ENCODE data around the gene RIMBP2.

Gene RIMBP2

DNA sequence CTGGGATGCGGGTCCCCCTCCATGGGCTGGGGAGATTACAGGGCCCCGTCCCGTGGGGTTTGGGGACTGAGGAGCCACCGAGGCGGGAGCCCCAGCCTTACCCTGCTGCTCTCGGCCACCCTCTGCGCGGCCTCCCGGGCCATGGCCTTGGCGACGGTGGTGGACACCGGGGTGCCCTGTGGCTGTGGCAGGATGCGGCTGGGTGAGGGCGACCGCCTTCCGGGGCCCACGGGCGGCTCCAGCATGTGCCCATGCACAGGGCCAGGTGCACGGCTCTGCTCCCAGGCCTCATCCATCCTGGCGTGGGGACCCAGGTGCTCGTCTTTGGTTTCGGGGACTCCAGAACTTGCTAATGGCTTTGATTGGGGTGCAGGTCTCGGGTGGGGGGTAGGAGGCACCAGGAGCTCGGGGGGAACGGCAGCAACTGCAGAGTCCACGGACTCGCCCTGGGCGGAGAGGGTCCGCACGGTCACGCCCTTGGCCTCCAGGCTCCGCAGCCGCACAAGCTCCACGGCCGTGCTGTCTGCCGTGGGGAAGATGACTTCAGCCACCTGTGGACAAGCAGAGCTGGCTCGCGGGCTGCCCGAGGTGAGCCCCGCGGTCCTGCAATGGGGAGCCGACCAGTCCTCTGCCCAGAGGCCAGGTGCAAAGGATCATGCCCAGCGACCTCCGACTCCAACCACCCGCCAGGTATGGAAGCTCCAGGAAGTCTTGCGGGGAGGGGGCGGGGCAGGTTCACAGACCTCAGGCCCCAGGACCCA lies 279.2 kb downstream of the RIMBP2 start:
- H3K9me3 ChIP-seq (ENCODE audit: control insufficient read depth in 2 of 2, low read length in 2 of 2) = no peaks in the 10 kb centered on the region
- no peaks in the 10 kb centered on the region for H3K4me1 ChIP-seq (ENCODE audit: control insufficient read depth in 2 of 2, insufficient read depth in 2 of 2, low read length in 2 of 2)
- no peak overlapping the region for H3K9ac ChIP-seq (ENCODE audit: low read depth in 1 of 2, low read length in 2 of 2)
- H3K36me3 ChIP-seq (ENCODE audit: control insufficient read depth in 2 of 2, insufficient read depth in 2 of 2, low read length in 2 of 2) = no peaks in the 10 kb centered on the region
- H3K27ac ChIP-seq (ENCODE audit: low read depth in 2 of 2, low read length in 2 of 2) = no peak overlapping the region
- no peak overlapping the region for H3K4me3 ChIP-seq (ENCODE audit: low read length in 2 of 2)
- H3K27me3 ChIP-seq (ENCODE audit: control insufficient read depth in 2 of 2, insufficient read depth in 2 of 2, low read length in 2 of 2) = no peaks in the 10 kb centered on the region

DNA sequence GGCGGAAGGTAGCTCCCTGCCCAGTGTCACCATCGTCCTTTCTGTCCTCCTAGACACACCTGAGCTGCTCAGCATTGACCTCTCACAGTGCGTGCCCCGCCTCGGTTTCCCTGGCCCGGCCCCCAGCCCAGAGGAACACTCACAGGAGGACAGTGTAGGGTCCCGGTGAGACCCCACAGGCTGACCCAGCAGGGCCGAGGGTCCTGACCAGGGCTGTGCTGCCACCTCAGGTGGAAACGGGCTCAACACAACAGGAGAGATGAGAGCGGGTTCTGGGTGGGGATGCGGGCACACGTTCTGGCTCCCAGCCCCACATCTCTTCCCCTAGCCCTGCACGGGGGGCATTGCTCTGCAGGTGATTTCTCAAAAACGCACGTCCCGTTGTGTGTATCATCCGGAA lies 280.3 kb downstream of the RIMBP2 start:
- no peaks in the 10 kb centered on the region for H3K9me3 ChIP-seq (ENCODE audit: control insufficient read depth in 2 of 2, low read length in 2 of 2)
- no peak overlapping the region for H3K27ac ChIP-seq (ENCODE audit: low read depth in 2 of 2, low read length in 2 of 2)
- H3K27me3 ChIP-seq (ENCODE audit: control insufficient read depth in 2 of 2, insufficient read depth in 2 of 2, low read length in 2 of 2) = no peaks in the 10 kb centered on the region
- no peak overlapping the region for H3K9ac ChIP-seq (ENCODE audit: low read depth in 1 of 2, low read length in 2 of 2)
- no peaks in the 10 kb centered on the region for H3K36me3 ChIP-seq (ENCODE audit: control insufficient read depth in 2 of 2, insufficient read depth in 2 of 2, low read length in 2 of 2)
- no peaks in the 10 kb centered on the region for H3K4me1 ChIP-seq (ENCODE audit: control insufficient read depth in 2 of 2, insufficient read depth in 2 of 2, low read length in 2 of 2)
- H3K4me3 ChIP-seq (ENCODE audit: low read length in 2 of 2) = no peak overlapping the region

DNA sequence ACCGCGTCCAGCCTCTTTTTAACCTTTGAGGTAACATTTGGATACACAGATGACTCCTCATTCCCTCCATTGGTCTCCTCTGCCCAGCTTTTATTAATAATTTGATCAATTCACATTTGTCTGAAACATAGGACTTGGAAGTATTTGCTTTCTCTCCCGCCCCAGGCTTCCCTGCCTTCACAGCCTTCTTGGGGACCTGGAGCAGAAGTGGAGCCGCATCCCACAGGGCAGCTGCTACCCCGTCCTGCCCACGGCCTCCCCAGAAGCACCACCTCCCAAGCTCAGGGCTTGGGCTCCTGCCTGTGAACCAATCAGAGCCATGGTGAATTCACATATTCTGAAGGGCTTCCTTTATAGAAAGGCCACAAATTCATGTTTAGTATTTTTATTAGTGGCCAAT lies 280.8 kb downstream of the RIMBP2 start:
- Histone ChIP-seq H3K4me3 (ENCODE audit: low read length in 2 of 2) (no peak overlapping the region), H3K27me3 (ENCODE audit: control insufficient read depth in 2 of 2, insufficient read depth in 2 of 2, low read length in 2 of 2) (no peaks in the 10 kb centered on the region), H3K27ac (ENCODE audit: low read depth in 2 of 2, low read length in 2 of 2) (no peak overlapping the region), H3K9ac (ENCODE audit: low read depth in 1 of 2, low read length in 2 of 2) (no peak overlapping the region), H3K36me3 (ENCODE audit: control insufficient read depth in 2 of 2, insufficient read depth in 2 of 2, low read length in 2 of 2) (no peaks in the 10 kb centered on the region), H3K9me3 (ENCODE audit: control insufficient read depth in 2 of 2, low read length in 2 of 2) (no peaks in the 10 kb centered on the region), H3K4me1 (ENCODE audit: control insufficient read depth in 2 of 2, insufficient read depth in 2 of 2, low read length in 2 of 2) (no peaks in the 10 kb centered on the region)

DNA sequence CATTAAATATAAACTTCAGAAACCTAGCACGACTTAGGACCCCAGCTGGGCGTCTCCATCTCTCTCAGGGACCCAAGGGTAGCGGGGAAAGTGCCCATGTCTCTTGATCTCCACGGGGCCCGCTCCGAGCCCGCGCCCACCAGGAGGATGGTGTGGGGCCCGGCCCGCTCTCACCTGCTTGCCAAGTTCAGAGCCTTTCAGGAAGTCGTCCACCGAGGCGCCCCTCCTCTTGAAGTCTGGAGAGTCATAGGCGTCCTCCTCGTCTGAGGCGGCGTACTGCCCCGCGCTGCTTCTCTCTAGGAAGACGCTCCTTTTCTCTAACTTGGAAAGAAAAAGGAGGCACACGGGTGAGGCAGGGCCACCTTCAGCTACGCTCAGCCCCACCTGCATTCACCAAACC lies 281.5 kb downstream of the RIMBP2 start:
- Histone ChIP-seq H3K36me3 (ENCODE audit: control insufficient read depth in 2 of 2, insufficient read depth in 2 of 2, low read length in 2 of 2) (no peaks in the 10 kb centered on the region), H3K9ac (ENCODE audit: low read depth in 1 of 2, low read length in 2 of 2) (no peak overlapping the region), H3K4me3 (ENCODE audit: low read length in 2 of 2) (no peak overlapping the region), H3K9me3 (ENCODE audit: control insufficient read depth in 2 of 2, low read length in 2 of 2) (no peaks in the 10 kb centered on the region), H3K27ac (ENCODE audit: low read depth in 2 of 2, low read length in 2 of 2) (no peak overlapping the region), H3K27me3 (ENCODE audit: control insufficient read depth in 2 of 2, insufficient read depth in 2 of 2, low read length in 2 of 2) (no peaks in the 10 kb centered on the region), H3K4me1 (ENCODE audit: control insufficient read depth in 2 of 2, insufficient read depth in 2 of 2, low read length in 2 of 2) (no peaks in the 10 kb centered on the region)

DNA sequence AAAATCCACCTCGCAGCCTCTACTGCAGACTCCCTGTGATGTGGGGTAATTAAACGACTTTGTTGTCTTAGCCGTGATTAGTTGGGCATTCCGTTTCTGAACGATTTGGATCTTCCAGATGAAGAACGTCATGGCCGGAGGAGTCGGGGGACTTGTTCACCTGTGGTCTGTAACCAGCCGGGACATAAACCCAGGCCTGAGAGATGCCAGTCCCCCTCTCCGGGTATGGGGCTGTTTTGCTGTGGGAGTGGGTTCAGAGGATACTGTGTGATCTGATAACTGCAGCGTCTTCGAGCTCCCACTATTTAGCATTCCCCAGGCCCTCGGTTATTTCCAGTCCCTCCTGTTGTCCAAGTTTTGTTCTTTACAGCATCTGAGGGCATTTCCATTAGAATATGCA lies 282.3 kb downstream of the RIMBP2 start:
- Histone ChIP-seq H3K4me3 (ENCODE audit: low read length in 2 of 2) (no peak overlapping the region), H3K27me3 (ENCODE audit: control insufficient read depth in 2 of 2, insufficient read depth in 2 of 2, low read length in 2 of 2) (no peaks in the 10 kb centered on the region), H3K9me3 (ENCODE audit: control insufficient read depth in 2 of 2, low read length in 2 of 2) (no peaks in the 10 kb centered on the region), H3K36me3 (ENCODE audit: control insufficient read depth in 2 of 2, insufficient read depth in 2 of 2, low read length in 2 of 2) (no peaks in the 10 kb centered on the region), H3K4me1 (ENCODE audit: control insufficient read depth in 2 of 2, insufficient read depth in 2 of 2, low read length in 2 of 2) (no peaks in the 10 kb centered on the region), H3K9ac (ENCODE audit: low read depth in 1 of 2, low read length in 2 of 2) (no peak overlapping the region), H3K27ac (ENCODE audit: low read depth in 2 of 2, low read length in 2 of 2) (no peak overlapping the region)

DNA sequence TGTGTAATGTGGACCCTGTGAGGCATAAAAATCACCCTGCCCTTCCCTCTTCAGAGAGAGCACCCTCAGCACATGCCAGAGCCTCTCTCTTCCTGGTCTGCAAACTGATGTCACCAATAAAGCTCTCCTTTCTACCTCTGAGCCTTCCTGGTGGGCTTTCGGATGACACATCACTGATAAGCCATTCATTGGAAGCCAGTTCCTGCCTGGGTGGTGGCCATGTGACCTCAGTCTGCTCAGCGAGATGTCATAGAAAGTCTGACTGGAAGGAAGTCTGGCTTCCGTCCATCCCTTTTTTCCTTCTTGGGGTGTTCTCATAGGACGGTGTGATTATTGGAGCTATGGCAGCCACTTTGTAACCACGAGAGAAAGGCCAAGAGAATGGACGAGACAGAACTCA lies 282.7 kb downstream of the RIMBP2 start:
- H3K27ac ChIP-seq (ENCODE audit: low read depth in 2 of 2, low read length in 2 of 2) = no peak overlapping the region
- H3K4me1 ChIP-seq (ENCODE audit: control insufficient read depth in 2 of 2, insufficient read depth in 2 of 2, low read length in 2 of 2) = no peaks in the 10 kb centered on the region
- H3K36me3 ChIP-seq (ENCODE audit: control insufficient read depth in 2 of 2, insufficient read depth in 2 of 2, low read length in 2 of 2) = no peaks in the 10 kb centered on the region
- H3K9me3 ChIP-seq (ENCODE audit: control insufficient read depth in 2 of 2, low read length in 2 of 2) = no peaks in the 10 kb centered on the region
- H3K9ac ChIP-seq (ENCODE audit: low read depth in 1 of 2, low read length in 2 of 2) = no peak overlapping the region
- no peak overlapping the region for H3K4me3 ChIP-seq (ENCODE audit: low read length in 2 of 2)
- no peaks in the 10 kb centered on the region for H3K27me3 ChIP-seq (ENCODE audit: control insufficient read depth in 2 of 2, insufficient read depth in 2 of 2, low read length in 2 of 2)

DNA sequence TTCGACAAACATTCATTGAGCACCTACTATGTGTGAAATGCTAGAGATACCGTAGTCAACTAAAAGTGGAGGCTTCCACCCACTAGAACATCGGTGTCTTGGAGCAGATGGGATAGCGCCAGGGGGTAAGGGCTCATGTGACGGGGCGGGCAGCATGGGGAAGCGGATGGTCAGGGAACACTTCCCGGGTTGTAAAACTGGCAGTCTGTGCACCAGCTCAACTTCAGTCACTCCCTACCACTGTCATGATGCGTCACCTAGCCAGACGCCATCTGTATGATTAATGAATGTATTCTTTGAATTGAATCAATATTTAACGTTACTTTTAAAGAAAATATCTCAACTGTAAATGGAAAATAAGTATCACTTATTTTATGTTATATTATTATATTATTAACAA lies 284.9 kb downstream of the RIMBP2 start:
- no peaks in the 10 kb centered on the region for H3K36me3 ChIP-seq (ENCODE audit: control insufficient read depth in 2 of 2, insufficient read depth in 2 of 2, low read length in 2 of 2)
- no peaks in the 10 kb centered on the region for H3K4me1 ChIP-seq (ENCODE audit: control insufficient read depth in 2 of 2, insufficient read depth in 2 of 2, low read length in 2 of 2)
- H3K4me3 ChIP-seq (ENCODE audit: low read length in 2 of 2) = no peak overlapping the region
- H3K27ac ChIP-seq (ENCODE audit: low read depth in 2 of 2, low read length in 2 of 2) = no peak overlapping the region
- no peaks in the 10 kb centered on the region for H3K27me3 ChIP-seq (ENCODE audit: control insufficient read depth in 2 of 2, insufficient read depth in 2 of 2, low read length in 2 of 2)
- no peaks in the 10 kb centered on the region for H3K9me3 ChIP-seq (ENCODE audit: control insufficient read depth in 2 of 2, low read length in 2 of 2)
- no peak overlapping the region for H3K9ac ChIP-seq (ENCODE audit: low read depth in 1 of 2, low read length in 2 of 2)

DNA sequence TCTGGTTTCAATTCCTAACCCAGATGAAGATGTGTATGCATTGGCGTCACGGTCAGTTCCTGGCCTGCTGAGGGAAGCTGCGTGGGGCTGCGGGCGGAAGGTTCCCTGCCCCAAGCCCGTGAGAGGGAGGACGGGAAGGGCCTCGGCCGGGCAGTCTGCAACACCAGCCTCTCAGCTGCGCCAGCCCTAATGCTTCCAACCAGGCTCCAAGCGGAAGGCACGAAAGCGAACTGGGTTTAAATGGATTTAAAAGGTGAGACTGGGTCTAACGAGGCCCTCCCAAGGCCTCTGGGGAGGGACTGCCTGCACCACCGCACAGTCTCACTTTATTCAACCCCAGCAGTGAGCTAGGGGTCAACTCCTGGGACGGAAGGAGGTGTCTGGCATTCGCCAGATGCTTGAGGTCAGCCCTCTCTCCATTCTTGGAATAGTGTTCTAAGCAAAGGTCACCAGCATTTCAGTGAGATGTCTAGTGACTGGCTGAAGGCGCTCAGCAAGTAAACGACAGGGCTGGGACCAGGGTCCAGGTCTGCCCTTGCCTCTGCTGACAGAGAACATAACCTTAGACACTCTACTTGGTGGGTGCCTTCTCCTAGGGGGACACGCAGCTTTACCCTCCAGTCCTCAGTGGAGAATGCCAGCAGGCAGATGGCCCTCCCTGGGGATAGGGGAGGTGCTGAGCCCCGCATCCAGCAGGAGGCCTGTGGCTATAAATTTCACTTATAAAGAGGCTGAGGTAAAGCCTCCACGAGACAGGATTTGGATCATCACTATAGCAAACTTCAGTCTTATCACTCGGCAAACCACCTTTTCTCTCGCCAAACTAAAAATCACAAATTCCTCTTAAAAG lies 286.2 kb downstream of the RIMBP2 start:
- Histone ChIP-seq H3K9ac (ENCODE audit: low read depth in 1 of 2, low read length in 2 of 2) (no peak overlapping the region), H3K36me3 (ENCODE audit: control insufficient read depth in 2 of 2, insufficient read depth in 2 of 2, low read length in 2 of 2) (no peaks in the 10 kb centered on the region), H3K4me1 (ENCODE audit: control insufficient read depth in 2 of 2, insufficient read depth in 2 of 2, low read length in 2 of 2) (no peaks in the 10 kb centered on the region), H3K4me3 (ENCODE audit: low read length in 2 of 2) (no peak overlapping the region), H3K27me3 (ENCODE audit: control insufficient read depth in 2 of 2, insufficient read depth in 2 of 2, low read length in 2 of 2) (no peaks in the 10 kb centered on the region), H3K9me3 (ENCODE audit: control insufficient read depth in 2 of 2, low read length in 2 of 2) (no peaks in the 10 kb centered on the region), H3K27ac (ENCODE audit: low read depth in 2 of 2, low read length in 2 of 2) (no peak overlapping the region)

DNA sequence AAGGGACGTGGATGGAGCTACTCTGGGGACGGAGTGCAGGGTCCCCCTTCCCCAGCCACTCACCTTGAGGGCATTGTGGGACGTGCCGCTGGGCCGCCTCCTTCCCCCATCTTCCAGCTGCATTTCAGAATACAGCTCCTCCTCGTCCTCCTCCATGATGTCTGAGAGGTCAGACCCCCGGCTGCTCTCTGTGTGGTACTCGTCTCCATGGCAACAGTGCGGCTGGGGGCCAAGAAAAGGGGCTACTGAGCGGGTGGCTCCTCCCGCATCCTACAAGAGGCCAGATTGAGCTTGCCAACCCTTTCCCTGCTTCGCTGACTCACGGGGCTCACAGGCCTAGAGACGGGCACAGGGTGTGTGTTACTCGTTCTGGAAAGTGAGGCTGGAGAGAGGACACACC lies 288.0 kb downstream of the RIMBP2 start:
- Histone ChIP-seq H3K4me3 (ENCODE audit: low read length in 2 of 2) (no peak overlapping the region), H3K9me3 (ENCODE audit: control insufficient read depth in 2 of 2, low read length in 2 of 2) (no peaks in the 10 kb centered on the region), H3K36me3 (ENCODE audit: control insufficient read depth in 2 of 2, insufficient read depth in 2 of 2, low read length in 2 of 2) (no peaks in the 10 kb centered on the region), H3K4me1 (ENCODE audit: control insufficient read depth in 2 of 2, insufficient read depth in 2 of 2, low read length in 2 of 2) (no peaks in the 10 kb centered on the region), H3K27me3 (ENCODE audit: control insufficient read depth in 2 of 2, insufficient read depth in 2 of 2, low read length in 2 of 2) (no peaks in the 10 kb centered on the region), H3K27ac (ENCODE audit: low read depth in 2 of 2, low read length in 2 of 2) (no peak overlapping the region), H3K9ac (ENCODE audit: low read depth in 1 of 2, low read length in 2 of 2) (no peak overlapping the region)

DNA sequence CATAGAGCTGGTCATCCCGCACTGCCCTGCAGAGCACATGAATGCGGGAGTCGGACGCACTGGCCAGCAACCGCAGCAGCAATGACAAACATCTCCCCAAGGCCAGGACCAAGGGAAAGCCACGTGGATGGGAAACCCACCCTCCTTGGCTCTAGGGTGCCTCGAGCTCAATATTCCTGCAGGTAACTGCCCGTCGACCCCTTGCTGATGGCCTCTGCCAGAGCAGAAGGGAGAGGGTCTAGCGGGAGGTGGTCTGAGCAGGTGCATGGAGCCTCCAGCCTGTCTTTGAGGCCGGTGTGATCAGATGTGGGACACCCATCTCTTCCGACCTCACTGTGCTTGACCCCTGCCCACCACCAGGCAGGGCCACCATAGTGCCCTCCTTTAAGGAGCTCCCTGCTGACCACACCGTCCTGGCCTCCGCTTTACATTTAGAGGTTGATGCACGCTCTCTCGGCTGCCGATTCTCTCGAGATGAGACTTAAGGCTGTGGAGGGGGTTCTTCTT lies 288.7 kb downstream of the RIMBP2 start:
- no peak overlapping the region for H3K9ac ChIP-seq (ENCODE audit: low read depth in 1 of 2, low read length in 2 of 2)
- H3K9me3 ChIP-seq (ENCODE audit: control insufficient read depth in 2 of 2, low read length in 2 of 2) = no peaks in the 10 kb centered on the region
- no peaks in the 10 kb centered on the region for H3K4me1 ChIP-seq (ENCODE audit: control insufficient read depth in 2 of 2, insufficient read depth in 2 of 2, low read length in 2 of 2)
- H3K27ac ChIP-seq (ENCODE audit: low read depth in 2 of 2, low read length in 2 of 2) = no peak overlapping the region
- H3K27me3 ChIP-seq (ENCODE audit: control insufficient read depth in 2 of 2, insufficient read depth in 2 of 2, low read length in 2 of 2) = no peaks in the 10 kb centered on the region
- H3K36me3 ChIP-seq (ENCODE audit: control insufficient read depth in 2 of 2, insufficient read depth in 2 of 2, low read length in 2 of 2) = no peaks in the 10 kb centered on the region
- no peak overlapping the region for H3K4me3 ChIP-seq (ENCODE audit: low read length in 2 of 2)
